Hepatocyte (in vitro differentiated cells): ENCODE measurements around the gene CRY1. TPM values are rescaled to one million over a fixed set of nuclear protein-coding genes. Genes with fewer than 3 reads are reported as not detected.
A peak's percentile ranks its signal among the peaks of the same experiment; 100 is the strongest.

Experiments used
- DNase-seq: peaks from one replicate; pipeline ENCODE4 v3.0.0-alpha.2; 2016; ENCODE audit warnings: low spot score
- H2AFZ ChIP-seq: fragments of 200-600 bp; sonication (generic); 2 replicates; pipeline ENCODE4 v1.6.0; 2016; ENCODE audit warnings: antibody characterized with exemption, mild to moderate bottlenecking
- H3K27ac ChIP-seq: fragments of 200-600 bp; sonication (generic); 2 replicates; pipeline ENCODE4 v1.5.1; 2016; ENCODE audit warnings: mild to moderate bottlenecking
- H3K27me3 ChIP-seq: fragments of 200-600 bp; sonication (generic); 2 replicates; pipeline ENCODE4 v1.6.1; 2016
- H3K36me3 ChIP-seq: fragments of 200-600 bp; sonication (generic); replicated peaks from 2 replicates; pipeline ENCODE4 v1.5.1; 2016; ENCODE audit warnings: low read depth; ENCODE audit not compliant: insufficient read depth
- H3K4me1 ChIP-seq: fragments of 200-600 bp; sonication (generic); 2 replicates; pipeline ENCODE4 v1.5.1; 2016; ENCODE audit warnings: mild to moderate bottlenecking, moderate library complexity; ENCODE audit not compliant: insufficient read depth
- H3K4me2 ChIP-seq: fragments of 200-600 bp; sonication (generic); 2 replicates; pipeline ENCODE4 v1.6.0; 2016
- H3K4me3 ChIP-seq: fragments of 200-600 bp; sonication (generic); 2 replicates; pipeline ENCODE4 v1.5.1; 2016; ENCODE audit warnings: mild to moderate bottlenecking
- H3K79me2 ChIP-seq: fragments of 200-600 bp; sonication (generic); 2 replicates; pipeline ENCODE4 v1.6.0; 2017; ENCODE audit warnings: mild to moderate bottlenecking
- H3K9me2 ChIP-seq: fragments of 200-600 bp; sonication (generic); replicated peaks from 2 replicates; pipeline ENCODE4 v1.6.0; 2017; ENCODE audit warnings: mild to moderate bottlenecking; ENCODE audit not compliant: insufficient read depth
- H3K9me3 ChIP-seq: fragments of 200-600 bp; sonication (generic); 2 replicates; pipeline ENCODE4 v1.5.1; 2016; ENCODE audit warnings: low read depth, mild to moderate bottlenecking
- H4K20me1 ChIP-seq: fragments of 200-600 bp; sonication (generic); 2 replicates; pipeline ENCODE4 v1.6.0; 2016; ENCODE audit warnings: mild to moderate bottlenecking; ENCODE audit not compliant: insufficient read depth, poor library complexity, severe bottlenecking
- CTCF ChIP-seq: fragments of 200-600 bp; sonication (generic); IDR thresholded peaks from 2 replicates; pipeline ENCODE4 v1.5.1; 2016; ENCODE audit warnings: antibody characterized with exemption, mild to moderate bottlenecking; ENCODE audit not compliant: poor library complexity
- EZH2 ChIP-seq: fragments of 200-600 bp; sonication (generic); IDR thresholded peaks from 2 replicates; pipeline ENCODE4 v1.6.1; 2016; ENCODE audit warnings: antibody characterized with exemption, mild to moderate bottlenecking, borderline replicate concordance
- EZH2phosphoT487 ChIP-seq: fragments of 200-600 bp; sonication (generic); IDR thresholded peaks from one replicate; pipeline ENCODE4 v1.6.1; 2018; ENCODE audit warnings: antibody characterized with exemption, mild to moderate bottlenecking, low read depth, moderate library complexity; ENCODE audit not compliant: unreplicated experiment, severe bottlenecking
- WGBS: methylation state at CpG from one replicate; pipeline ENCODE4 v1.1.6; 2016; ENCODE audit warnings: low lambda C conversion rate; ENCODE audit errors: missing lambda C conversion rate; 5-methylcytosine and 5-hydroxymethylcytosine counted together
- polyA plus RNA-seq: library from polyadenylated mRNA; unstranded; fragments of >200 nt; fragmentation: Nextera tagmentation; extraction: Ambion mirVana; gene quantifications from 2 replicates; pipeline ENCODE4 v1.2.1, GENCODE V29; 2016
- total RNA-seq: library from RNA; depleted of rRNA; stranded (reverse); fragments of >200 nt; gene quantifications from 2 replicates; pipeline ENCODE4 v1.2.3, GENCODE V29; 2014

CRY1 gene
- total and polyA plus RNA-seq, 2 experiments from 2014 or later: 29.1 to 34.6 TPM

GRCh38 chr12:107091989-107092641 is 1.2 kb downstream of the CRY1 start:
- no peaks in the 10 kb centered on the region for H3K9me2 ChIP-seq
- DNase-seq: peak; percentile 91
- WGBS: under 1% methylated on average over 6 of the region's 6 CpGs
- H3K4me3 ChIP-seq: peak overlapping the region; percentile 55
- no peaks in the 10 kb centered on the region for H3K36me3 ChIP-seq
- peak overlapping the region; percentile 79 for H3K4me2 ChIP-seq
- TF ChIP-seq EZH2phosphoT487 (no peak), EZH2 (no peak), CTCF (peak; percentile 75)
- H3K9me3 ChIP-seq: no peaks in the 10 kb centered on the region
- H3K4me1 ChIP-seq: peaks cover 11% of the 10 kb centered on the region
- H3K27me3 ChIP-seq: no peaks in the 10 kb centered on the region
- peaks cover 14% of the 10 kb centered on the region for H4K20me1 ChIP-seq
- H2AFZ ChIP-seq: no peak overlapping the region
- peak overlapping the region; percentile 91 for H3K27ac ChIP-seq
- H3K79me2 ChIP-seq: peaks cover 47% of the 10 kb centered on the region

GRCh38 chr12:107091381-107091780 is 2.0 kb downstream of the CRY1 start:
- Histone ChIP-seq H3K27ac (peak overlapping the region; percentile 55), H3K4me3 (peak overlapping the region; percentile 3), H3K9me2 (no peaks in the 10 kb centered on the region), H2AFZ (no peak overlapping the region), H3K79me2 (peaks cover 54% of the 10 kb centered on the region), H3K4me1 (peaks cover 11% of the 10 kb centered on the region), H3K9me3 (no peaks in the 10 kb centered on the region), H4K20me1 (peaks cover 14% of the 10 kb centered on the region), H3K27me3 (no peaks in the 10 kb centered on the region), H3K36me3 (no peaks in the 10 kb centered on the region), H3K4me2 (peak overlapping the region; percentile 79)
- 45% methylated on average over 4 of the region's 4 CpGs for WGBS
- no peak for TF ChIP-seq CTCF
- no peak for TF ChIP-seq EZH2phosphoT487
- no peak for TF ChIP-seq EZH2
- peak; percentile 44 for DNase-seq

GRCh38 chr12:107090711-107091110 is 2.6 kb downstream of the CRY1 start:
- TF ChIP-seq EZH2: no peak
- TF ChIP-seq EZH2phosphoT487: no peak
- no peak for TF ChIP-seq CTCF
- peak overlapping the region; percentile 79 for H3K4me2 ChIP-seq
- H2AFZ ChIP-seq: no peak overlapping the region
- DNase-seq: no peak
- no peak overlapping the region for H3K4me3 ChIP-seq
- no peaks in the 10 kb centered on the region for H3K9me3 ChIP-seq
- no peaks in the 10 kb centered on the region for H3K27me3 ChIP-seq
- H4K20me1 ChIP-seq: peaks cover 14% of the 10 kb centered on the region
- peaks cover 61% of the 10 kb centered on the region for H3K79me2 ChIP-seq
- peaks cover 11% of the 10 kb centered on the region for H3K4me1 ChIP-seq
- 97% methylated on average over 2 of the region's 2 CpGs for WGBS
- no peaks in the 10 kb centered on the region for H3K36me3 ChIP-seq
- H3K9me2 ChIP-seq: no peaks in the 10 kb centered on the region
- H3K27ac ChIP-seq: peak overlapping the region; percentile 55
